Fibroblast of peridontal ligament (primary cell): ENCODE measurements around the gene OAS1.
"Not testable (repeated sequence)": the region's sequence is repeated elsewhere in the genome, so short reads cannot be mapped to it uniquely, and the experiment has no call there.

Experiments used
- DNase-seq: peaks from one replicate; pipeline ENCODE4 v3.0.0-alpha.2; 2010; ENCODE audit errors: extremely low read depth

Gene OAS1

DNA sequence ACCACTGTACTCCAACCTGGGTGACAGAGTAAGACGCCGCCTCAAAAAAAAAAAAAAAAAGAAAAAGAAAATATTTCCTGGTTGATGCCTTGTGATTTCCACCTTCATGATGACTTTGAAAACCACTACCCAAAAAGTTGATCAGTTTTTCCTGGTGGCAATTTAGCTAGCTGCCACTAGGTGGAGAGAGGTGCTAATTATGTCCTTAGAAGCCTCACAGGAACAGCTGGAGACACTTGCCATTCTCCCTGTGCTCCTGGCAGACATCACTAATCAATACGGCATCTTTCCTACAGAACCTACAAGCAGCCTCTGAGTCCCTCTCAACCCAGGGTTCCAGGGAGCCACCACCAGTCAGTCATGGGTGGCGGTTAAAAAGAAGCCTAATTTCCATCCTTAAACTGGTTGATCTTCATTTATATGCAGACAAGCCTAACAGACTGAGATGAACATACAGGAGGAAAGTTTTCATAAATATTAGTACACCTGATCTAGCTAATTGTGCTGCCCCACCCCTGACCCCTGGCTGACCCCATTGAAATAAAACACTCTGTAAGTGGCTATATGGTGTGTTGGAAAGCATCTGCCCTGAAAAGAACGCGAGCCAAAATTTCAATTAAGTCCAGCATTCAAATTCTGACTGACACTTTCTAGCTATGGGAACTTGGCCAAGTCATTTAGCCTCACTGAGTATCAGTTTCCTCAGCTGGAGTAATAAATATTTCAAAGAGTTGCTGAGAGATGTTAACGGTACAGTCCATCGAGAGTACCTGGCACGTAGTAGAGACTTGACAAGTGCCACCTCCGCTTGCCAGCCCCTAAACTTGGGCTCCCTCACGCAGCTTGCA is 6.2 kb upstream of the OAS1 start:
- peak; percentile 52 for DNase-seq

DNA sequence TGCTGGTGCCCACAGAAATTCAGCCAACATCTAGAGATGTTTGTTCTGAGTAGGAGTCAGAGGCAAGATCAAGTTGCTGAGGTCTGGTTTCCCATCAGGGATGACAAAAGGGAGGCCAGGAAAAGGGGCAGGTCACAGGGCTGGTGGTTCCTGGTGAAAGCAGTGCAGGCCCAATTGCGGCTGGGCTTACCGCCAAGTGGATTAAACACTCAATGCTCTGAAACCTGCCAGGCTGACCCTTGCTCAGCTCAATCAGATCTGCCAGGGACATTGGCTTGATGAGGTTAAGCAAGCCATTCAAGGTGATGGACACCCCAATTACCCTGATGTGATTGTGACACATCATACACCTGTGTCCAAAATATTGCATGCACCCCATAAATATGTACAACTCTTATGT is 5.5 kb upstream of the OAS1 start:
- no peak for DNase-seq

DNA sequence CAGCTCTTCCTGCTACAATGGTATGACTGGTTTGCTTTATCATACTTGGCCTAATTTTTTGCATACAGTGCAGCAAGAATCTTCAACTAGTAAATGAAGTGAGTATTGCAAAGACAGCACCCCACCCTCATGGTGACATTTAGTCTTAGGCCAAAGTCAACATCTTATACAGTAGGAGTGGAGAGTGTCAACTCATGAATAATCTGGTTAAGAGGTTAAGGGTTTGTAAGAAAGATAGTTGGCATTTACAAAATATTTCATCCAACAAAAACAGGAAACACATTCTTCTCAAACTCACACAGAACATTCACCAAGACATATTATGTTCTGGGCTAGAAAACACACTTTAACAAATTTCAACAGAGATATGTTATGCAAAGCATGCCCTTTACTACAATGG is 2.2 kb upstream of the OAS1 start:
- DNase-seq, result peak; percentile 75

DNA sequence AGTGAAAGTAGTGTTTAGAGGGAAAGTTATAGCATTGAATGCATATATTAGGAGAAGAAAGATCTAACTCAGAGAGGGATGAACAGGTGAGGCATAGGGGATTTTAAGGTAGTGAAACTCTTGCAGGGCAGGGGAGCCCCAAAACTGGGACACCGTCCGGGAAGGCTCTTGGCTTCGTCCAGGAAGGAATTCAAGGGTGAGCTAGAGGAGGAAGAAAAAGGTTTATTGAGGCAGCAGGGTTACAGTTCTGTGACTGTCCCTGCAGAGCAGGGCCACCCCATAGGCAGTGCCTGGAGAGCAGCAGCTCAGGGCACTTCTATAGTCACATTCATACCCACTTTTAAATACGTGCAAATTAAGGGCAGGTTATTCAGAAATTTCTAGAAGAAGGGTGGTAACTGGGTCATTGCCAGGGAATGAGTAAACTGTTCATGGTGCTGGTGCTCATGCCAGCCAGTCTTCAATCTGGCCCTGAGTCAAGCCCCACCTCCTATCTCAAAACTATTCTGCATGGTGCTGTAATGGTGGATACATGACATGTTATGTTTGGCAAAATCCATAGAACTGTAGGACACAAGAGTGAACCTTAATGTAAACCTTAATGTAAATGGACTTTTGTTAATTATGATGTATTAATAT is 1.2 kb upstream of the OAS1 start:
- no peak for DNase-seq

DNA sequence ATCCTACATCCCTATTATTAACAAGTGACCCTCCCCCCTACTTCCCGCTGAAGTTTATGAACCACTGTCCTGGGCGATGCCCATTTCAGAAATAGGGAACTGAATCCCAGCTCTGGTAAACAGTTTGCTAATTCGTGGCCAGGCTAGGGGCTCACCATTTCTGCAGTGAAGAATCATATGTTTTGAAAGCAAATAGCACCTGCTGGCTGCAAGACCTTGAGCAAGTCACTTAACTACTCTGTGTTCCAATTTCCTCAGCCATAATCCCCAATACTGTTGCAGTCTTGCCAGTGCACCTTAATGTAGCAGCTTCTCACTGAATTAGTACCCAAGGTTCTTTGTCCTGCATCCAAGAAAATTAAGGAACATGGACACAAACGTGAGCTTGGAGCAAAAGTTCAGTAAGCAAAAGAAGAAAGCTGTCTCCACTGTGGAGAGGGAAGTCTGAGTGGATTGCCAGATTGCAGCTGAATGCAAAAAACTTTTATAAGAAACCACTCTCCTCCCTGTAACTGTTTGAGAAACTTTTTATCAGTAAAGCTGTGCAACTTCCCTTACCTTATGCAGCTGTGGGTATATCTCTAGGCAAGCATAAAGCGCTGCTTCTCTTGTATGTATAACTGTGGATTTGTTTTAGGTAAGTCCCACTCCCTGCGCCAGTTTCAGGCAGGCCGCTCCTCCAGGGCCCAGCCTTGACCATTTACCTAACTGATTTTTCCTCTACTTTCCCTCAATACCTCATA is 824 bp downstream of the OAS1 start:
- DNase-seq, result no peak

DNA sequence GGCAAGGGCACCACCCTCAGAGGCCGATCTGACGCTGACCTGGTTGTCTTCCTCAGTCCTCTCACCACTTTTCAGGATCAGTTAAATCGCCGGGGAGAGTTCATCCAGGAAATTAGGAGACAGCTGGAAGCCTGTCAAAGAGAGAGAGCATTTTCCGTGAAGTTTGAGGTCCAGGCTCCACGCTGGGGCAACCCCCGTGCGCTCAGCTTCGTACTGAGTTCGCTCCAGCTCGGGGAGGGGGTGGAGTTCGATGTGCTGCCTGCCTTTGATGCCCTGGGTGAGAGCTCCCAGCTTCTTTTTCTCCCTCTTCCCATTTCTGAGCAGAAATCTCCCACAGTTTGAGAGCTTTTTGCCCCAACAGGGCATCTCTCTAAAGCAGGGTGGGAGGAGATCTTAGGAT is 1.8 kb downstream of the OAS1 start:
- DNase-seq, result no peak

DNA sequence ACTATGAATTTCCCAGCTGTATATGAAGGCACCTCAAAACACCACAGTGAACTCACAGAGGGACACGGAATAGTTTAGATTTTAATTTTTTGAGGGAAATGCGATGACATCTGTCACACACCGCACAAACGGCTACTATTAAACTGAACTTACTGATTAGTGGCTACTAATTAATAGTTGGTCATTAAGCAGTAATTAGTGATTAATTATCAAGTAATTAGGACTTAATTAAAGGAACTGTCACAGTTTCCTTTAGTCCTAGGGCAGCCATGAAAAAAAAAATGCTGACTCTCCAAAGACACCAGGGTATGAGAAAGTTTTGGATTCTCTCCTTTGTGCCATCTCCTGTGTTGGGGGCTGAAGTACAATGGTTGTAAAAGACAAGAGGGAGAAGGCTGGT is 2.9 kb downstream of the OAS1 start:
- no peak for DNase-seq

DNA sequence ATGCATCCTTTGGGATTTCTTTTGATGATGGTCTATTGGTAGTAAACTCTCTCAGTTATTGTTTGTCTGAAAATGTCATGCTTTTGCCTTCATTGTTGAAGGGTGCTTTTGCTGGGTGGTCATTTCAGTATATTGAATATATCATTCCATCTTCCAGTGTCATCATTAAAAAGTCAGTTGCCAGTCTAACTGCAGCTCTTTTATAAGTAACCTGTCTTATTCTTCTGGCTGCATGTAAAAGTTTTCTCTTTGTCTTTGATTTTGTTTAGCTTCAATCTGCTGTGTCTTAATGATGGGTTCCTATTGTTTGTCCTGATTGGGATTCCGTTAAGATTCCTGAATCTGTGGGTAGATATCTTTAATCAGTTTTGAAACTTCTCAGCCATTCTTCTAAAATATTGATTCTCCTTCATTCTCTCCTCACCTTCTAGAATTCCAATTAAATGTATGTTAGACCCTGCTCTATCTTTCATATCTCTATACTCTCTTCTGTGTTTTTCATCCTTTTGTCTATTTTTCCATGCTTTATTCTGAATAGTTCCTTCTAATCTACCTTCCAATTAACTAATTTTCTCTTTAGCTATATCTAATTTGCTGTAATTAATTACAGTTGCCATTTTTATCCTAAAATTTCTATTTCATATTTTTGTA is 6.4 kb downstream of the OAS1 start:
- DNase-seq, result no peak

DNA sequence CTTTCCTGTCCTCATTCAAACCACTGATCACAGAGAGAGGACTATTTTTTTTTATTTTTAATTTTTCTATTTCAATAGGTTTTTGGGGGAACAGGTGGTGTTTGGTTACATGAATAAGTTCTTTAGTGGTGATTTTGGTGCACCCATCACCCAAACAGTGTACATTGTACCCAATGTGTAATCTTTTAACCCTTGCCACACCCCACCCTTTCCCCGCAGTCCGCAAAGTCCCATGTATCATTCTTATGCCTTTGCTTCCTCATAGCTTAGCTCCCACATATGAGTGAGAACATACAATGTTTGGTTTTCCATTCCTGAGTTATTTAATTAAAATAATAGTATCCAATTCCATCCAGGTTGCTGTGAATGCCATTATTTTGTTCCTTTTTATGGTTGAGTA is 7.1 kb downstream of the OAS1 start:
- DNase-seq, result not testable (repeated sequence)

DNA sequence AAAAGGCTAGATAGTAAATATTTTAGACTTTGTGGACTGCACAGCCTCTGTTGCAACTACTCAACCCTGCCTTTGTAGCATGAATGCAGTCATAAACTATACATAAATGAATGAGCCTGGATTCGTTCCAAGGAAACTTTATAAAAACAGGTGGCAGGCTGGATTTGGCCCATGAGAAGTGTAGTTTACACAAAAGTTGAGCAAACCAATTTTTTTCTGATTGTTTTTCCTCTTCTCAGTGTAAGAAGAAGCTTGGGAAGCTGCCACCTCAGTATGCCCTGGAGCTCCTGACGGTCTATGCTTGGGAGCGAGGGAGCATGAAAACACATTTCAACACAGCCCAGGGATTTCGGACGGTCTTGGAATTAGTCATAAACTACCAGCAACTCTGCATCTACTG is 9.5 kb downstream of the OAS1 start:
- DNase-seq, result peak; percentile 15

DNA sequence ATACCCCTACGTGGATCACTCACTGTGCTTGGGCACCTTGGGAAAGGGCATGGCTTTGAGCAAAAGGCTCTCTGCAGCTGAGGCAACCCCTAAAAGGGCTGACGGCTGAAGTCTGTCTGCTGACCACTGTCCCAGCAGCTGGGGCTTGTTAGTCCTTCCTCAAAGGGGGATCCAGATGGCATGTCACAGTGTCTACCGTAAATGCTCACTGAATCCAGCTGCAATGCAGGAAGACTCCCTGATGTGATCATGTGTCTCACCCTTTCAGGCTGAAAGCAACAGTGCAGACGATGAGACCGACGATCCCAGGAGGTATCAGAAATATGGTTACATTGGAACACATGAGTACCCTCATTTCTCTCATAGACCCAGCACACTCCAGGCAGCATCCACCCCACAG is 12.4 kb downstream of the OAS1 start:
- DNase-seq, result no peak

DNA sequence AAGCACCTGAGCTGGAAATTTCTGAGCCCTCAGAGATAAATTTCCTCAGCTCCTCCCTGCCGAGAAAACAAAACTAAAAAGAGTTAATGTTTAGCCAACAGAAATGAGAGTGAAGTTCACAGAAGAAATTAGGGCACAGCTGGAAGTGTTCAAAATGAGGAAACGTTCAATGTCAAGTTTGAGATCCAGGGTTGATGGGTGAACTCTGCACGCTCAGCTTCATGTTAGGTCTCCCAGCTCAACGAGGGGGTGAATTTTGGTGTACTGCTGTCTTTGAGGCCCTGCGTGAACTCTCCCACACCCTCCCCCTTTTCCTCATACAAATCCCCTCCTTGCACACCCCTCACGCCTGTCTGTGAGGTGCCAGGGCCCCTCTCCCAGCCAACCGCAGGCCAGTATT is 18.2 kb downstream of the OAS1 start:
- no peak for DNase-seq

DNA sequence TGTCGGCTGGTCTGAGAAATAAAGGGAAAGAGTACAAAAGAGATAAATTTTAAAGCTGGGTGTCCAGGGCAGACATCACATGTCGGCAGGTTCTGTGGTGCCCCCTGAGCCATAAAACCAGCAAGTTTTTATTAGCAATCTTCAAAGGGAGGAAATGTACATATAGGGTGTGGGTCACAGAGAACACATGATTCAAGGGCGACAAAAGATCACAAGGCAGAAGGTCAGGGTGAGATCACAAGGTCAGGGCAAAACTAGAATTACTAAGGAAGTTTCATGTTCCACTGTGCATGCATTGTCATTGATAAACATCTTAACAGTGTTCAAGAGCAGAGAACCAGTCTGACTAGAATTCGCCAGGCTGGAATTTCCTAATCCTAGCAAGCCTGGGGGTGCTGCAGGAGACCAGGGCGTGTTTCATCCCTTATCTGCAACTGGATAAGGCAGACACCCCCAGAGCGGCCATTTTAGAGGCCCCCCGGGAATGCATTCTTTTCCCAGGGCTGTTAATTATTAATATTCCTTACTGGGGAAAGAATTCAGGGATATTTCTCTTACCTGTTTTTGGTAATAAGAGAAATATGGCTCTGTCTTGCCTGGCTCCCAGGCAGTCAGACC is 19.8 kb downstream of the OAS1 start:
- DNase-seq, result not testable (repeated sequence)

DNA sequence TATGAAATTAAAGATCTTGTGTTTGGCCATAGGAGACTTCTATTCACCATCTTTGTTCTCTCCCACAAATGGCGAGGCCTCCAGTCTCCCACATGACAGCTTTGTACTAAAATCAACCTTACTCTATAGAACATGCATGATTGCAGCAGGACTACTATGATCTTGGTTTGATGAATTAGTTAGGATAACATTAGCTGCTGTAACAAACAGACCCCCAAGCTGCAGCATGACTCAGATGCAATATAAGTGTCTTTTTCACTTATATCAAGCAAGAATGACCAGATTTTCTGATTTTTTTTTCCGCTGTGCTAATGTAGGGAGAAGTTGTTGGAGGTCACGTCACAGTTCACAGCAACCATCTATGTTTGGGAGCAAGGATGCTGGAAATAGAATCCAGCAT is 20.7 kb downstream of the OAS1 start:
- no peak for DNase-seq

DNA sequence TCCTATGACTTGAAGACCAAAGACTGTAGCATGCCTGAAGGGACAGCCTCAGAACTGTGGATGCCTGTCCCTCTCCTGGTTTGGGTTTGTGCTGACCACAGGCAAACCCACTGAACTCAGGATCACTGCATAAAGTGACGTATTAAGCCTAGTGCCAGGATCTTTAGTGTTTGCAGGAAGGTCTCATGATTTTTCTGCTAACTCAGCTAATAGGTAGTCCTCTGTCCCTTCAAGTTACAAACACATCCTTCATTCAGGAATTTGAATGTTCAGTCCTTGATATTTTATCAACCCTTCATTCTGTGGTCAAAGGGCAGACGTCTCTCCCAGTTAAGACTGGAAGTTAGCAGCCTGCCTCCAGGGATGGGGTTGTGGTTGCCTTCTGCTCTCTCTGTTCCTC is 21.2 kb downstream of the OAS1 start:
- DNase-seq, result no peak

DNA sequence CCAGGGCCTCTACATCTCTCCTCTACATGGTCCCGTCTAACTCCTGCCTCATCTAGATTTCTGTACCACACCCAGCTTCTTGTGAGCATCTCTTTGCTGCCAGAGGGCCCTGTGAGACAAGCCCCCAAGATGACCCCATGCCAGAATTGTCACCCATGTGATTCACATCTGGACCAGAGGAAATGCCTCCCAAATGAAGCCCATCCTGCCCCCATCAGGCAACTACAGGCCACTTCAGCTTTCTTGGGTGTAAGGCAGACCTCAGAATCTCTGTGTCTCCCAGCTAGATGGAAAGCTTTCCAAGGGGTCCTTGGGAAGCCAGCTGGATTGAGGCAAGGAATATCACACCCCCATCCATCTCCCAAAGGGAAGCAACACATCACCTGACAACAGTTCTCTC is 22.2 kb downstream of the OAS1 start:
- DNase-seq, result no peak

DNA sequence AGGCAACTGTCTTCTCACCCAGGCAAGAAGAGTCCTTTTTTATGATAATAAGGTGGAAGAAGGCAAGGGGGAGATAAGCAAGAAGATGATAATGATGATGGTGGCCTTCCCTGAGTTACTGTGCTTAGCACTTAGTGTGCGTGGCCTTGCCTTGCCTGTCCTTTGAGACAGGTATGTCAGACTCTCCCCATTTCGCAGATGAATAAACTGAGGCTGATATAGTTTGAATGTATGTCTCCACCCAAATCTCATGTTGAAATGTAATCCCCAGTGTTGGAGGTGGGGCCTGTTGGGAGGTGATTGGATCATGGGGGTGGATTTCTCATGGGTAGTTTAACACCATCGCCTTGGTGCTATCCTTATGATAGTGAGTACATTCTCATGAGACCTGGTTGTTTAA is 23.0 kb downstream of the OAS1 start:
- no peak for DNase-seq

DNA sequence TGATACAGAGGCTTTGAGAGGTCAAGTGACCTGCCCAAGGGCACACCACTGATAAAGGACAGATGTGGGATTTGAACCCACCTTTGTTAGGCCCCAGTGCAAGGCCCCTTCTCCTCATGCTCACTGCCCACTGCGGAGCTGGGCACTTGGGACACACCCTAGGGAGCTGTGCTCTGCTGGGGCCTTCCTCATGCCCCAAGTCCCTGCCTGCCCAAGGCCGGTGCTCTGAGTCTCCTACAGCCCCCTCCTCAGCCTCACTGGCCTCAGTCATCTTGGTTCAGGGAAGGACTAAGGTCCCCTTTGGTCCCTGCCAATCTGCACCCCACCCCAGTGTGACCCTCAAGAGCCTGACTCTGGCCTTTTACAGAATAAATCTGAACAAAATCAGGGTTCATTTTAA is 23.6 kb downstream of the OAS1 start:
- no peak for DNase-seq

DNA sequence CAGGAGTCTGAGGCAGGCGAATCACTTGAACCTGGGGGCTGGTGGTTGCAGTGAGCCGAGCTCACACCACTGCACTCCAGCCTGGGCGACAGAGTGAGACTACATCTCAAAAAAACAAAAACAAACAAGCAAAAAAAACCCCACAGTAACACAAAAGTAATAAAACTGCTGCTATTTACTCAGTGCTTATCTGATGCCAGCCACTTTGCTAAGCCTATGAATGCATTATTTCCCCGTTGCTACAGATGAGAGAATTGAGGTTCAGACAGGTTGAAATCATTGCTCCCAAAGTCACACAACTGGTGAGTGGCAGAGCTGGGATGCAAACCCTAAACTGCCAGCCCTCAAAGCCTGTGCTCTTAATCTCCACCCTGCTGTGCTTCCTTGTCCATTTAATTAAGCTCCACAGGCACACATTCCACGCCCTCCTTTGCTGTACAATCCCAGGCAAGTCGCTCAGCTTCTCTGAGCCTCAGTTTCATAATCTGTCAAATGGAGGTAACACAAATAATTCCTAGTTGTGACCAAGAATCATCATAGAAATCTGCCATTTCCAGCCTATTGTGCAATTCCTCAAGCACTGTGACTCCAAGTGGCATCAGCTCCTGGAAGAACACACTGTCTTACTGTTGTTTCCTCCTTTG is 25.8 kb downstream of the OAS1 start:
- DNase-seq, result no peak

DNA sequence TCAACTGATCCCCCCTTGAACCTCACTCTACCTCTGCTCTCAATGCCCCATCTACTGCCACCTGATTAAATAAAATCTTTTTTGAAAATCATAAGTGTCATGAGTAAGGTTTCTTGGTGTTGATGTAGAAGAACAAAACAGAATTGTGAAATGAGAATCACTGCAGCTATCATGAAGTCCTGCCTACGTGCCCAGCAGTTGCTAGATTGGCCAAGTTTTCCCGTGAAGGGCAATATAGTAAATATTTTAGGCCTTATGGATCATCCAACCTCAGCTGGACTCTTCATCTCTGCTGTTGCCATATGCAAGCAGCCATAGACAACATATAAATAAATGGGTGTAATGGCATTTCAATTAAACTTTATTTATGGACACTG is 26.4 kb downstream of the OAS1 start:
- no peak for DNase-seq

DNA sequence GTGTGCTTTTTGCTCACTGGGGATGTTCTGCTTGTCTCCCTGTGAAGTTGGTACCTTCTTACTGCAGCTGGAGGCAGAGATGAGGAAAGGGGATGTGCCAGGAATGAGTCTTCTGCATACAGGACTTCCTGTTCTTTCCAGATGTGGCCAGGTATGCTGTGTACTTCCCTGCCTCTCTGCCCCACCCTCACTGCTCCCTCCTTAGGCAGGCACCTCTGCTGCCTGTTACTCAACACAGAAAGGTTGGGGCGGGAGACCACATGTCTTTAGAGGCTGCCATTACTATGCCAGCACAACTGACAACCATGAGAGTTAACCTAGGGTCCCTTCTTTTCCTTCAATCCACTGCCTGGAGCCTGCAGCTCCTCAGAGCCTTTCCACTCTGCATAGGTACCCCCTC is 29.5 kb downstream of the OAS1 start:
- no peak for DNase-seq

DNA sequence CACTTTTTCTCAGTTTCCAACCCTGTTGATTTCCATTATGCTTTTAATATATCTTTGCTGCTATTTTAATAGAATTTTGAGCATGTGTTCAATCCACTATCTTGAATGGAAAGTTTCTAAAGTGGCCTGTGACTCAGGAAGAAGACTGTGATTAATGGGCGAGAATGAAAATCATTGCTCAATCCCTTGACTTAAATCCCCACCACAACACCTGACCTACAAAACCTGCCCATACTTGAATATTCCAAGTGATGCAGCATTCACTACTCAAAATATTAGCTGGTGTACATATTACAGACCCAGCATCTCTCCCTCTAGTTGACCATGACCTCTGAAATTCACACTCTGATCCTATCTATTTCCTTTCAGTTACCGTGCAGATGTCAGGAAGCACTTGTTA is 30.2 kb downstream of the OAS1 start:
- no peak for DNase-seq
